Tibial nerve (tissue), 4 donors: Measurements from ENCODE around the gene ING5.

Experiments
- CTCF ChIP-seq, 5 experiments: fragments of 200-600 bp in 3 of 5; fragments of 450-650 bp in 2 of 5; sonication (generic) in 3 of 5; IDR thresholded peaks; one replicate each; pipeline ENCODE4 v1.5.1; 2016 to 2019; ENCODE audit warnings: antibody characterized with exemption in 5 of 5, mild to moderate bottlenecking in 3 of 5, moderate library complexity in 2 of 5
- EP300 ChIP-seq, 2 donors: sonication (generic); formaldehyde crosslinking; IDR thresholded peaks; one replicate each; pipeline ENCODE4 v1.6.1; 2017; ENCODE audit warnings: antibody characterized with exemption in 2 of 2, mild to moderate bottlenecking in 1 of 2

GRCh38 chr2:241774419-241775222 lies 72.8 kb downstream of the ING5 start:
- no peak for TF ChIP-seq EP300 (IDR thresholded peaks at IDR 0.05)
- no peak for TF ChIP-seq CTCF (IDR thresholded peaks at IDR 0.05)
